ENCODE data around the gene FKBP5. TPM values are rescaled to one million over a fixed set of nuclear protein-coding genes. Genes with fewer than 3 reads are reported as not detected.
"Not testable (repeated sequence)": the region's sequence is repeated elsewhere in the genome, so short reads cannot be mapped to it uniquely, and the experiment has no call there.

The FKBP5 gene
- total and polyA plus RNA-seq, 5 experiments from 2014 or later = 75.4 to 297 (median 108) TPM

GRCh38 chr6:35547676-35548075 lies 141.0 kb downstream of the FKBP5 start:
- no peak overlapping the region for H3K27ac Mint-ChIP-seq
- no peak overlapping the region for H3K4me3 Mint-ChIP-seq
- POLR2A ChIA-PET = no interaction called here
- no peak for ATAC-seq
- peaks cover 0 to 10% (median 4%) of the 10 kb centered on the region in 4 donors for H3K4me1 Mint-ChIP-seq
- no peak for DNase-seq
- H3K36me3 Mint-ChIP-seq = peaks cover 0 to 10% (median 9%) of the 10 kb centered on the region in 3 donors
- peaks cover 0 to 2% (median 0%) of the 10 kb centered on the region in 5 donors for H3K27me3 Mint-ChIP-seq
- H3K9me3 Mint-ChIP-seq = peaks cover 0 to 13% (median 9%) of the 10 kb centered on the region in 9 donors

- Mint-ChIP-seq H3K36me3 (peaks cover 0 to 9% (median 7%) of the 10 kb centered on the region in 3 donors), H3K4me3 (no peak overlapping the region), H3K4me1 (peaks cover 0 to 4% (median 3%) of the 10 kb centered on the region in 4 donors), H3K27ac (no peak overlapping the region), H3K27me3 (no peaks in the 10 kb centered on the region), H3K9me3 (peaks cover 0 to 16% (median 2%) of the 10 kb centered on the region in 9 donors)
- no peak for ATAC-seq
- no peak for DNase-seq
- POLR2A ChIA-PET = no interaction called here
Observed at GRCh38 chr6:35544769-35545361, 143.8 kb downstream of the FKBP5 start.

- peaks cover 0 to 7% (median 6%) of the 10 kb centered on the region in 3 donors for H3K36me3 Mint-ChIP-seq
- ATAC-seq (no peak), DNase-seq (no peak)
- no peaks in the 10 kb centered on the region for H3K27me3 Mint-ChIP-seq
- H3K4me3 Mint-ChIP-seq = peak overlapping the region in 1 of 10 donors; percentile 17
- peaks cover 0 to 13% (median 0%) of the 10 kb centered on the region in 9 donors for H3K9me3 Mint-ChIP-seq
- POLR2A ChIA-PET = interaction anchor here (0.7 kb wide), 2 partner anchors 227 to 239 kb away, joined by 3 read pairs; no protein-coding TSS in a partner anchor
- peaks cover 0 to 4% (median 3%) of the 10 kb centered on the region in 4 donors for H3K4me1 Mint-ChIP-seq
- peak overlapping the region in 2 of 10 donors; percentile 14 to 69 for H3K27ac Mint-ChIP-seq
Observed at GRCh38 chr6:35543459-35544193, 145.1 kb downstream of the FKBP5 start.

- H3K36me3 Mint-ChIP-seq = peaks cover 0 to 7% (median 6%) of the 10 kb centered on the region in 3 donors
- no peak overlapping the region for H3K27ac Mint-ChIP-seq
- ATAC-seq = no peak
- H3K4me1 Mint-ChIP-seq = peaks cover 0 to 4% (median 3%) of the 10 kb centered on the region in 4 donors
- peaks cover 0 to 13% (median 0%) of the 10 kb centered on the region in 9 donors for H3K9me3 Mint-ChIP-seq
- DNase-seq = no peak
- H3K4me3 Mint-ChIP-seq = no peak overlapping the region
- POLR2A ChIA-PET = interaction anchor here (1.4 kb wide), 1 partner anchor 10 kb away, joined by 3 read pairs; no protein-coding TSS in a partner anchor
- H3K27me3 Mint-ChIP-seq = no peaks in the 10 kb centered on the region
Observed at GRCh38 chr6:35541836-35542235, 146.9 kb downstream of the FKBP5 start.

- no peak overlapping the region for H3K4me3 Mint-ChIP-seq
- ATAC-seq (no peak), DNase-seq (no peak)
- no peak overlapping the region for H3K27ac Mint-ChIP-seq
- peaks cover 0 to 13% (median 0%) of the 10 kb centered on the region in 9 donors for H3K9me3 Mint-ChIP-seq
- POLR2A ChIA-PET = interaction anchor here (0.7 kb wide), 1 partner anchor 34 kb away, joined by 4 read pairs; no protein-coding TSS in a partner anchor
- peaks cover 0 to 4% (median 2%) of the 10 kb centered on the region in 5 donors for H3K27me3 Mint-ChIP-seq
- H3K4me1 Mint-ChIP-seq = peaks cover 6 to 11% (median 8%) of the 10 kb centered on the region in 4 donors
- H3K36me3 Mint-ChIP-seq = peaks cover 0 to 7% (median 6%) of the 10 kb centered on the region in 3 donors
Observed at GRCh38 chr6:35539223-35539622, 149.5 kb downstream of the FKBP5 start.

- H3K27me3 Mint-ChIP-seq, H3K4me3 Mint-ChIP-seq, H3K9me3 Mint-ChIP-seq, DNase-seq, POLR2A ChIA-PET, H3K27ac Mint-ChIP-seq, H3K36me3 Mint-ChIP-seq, ATAC-seq: not testable (repeated sequence)
- peaks cover 4 to 13% (median 7%) of the 10 kb centered on the region in 4 donors for H3K4me1 Mint-ChIP-seq
Observed at GRCh38 chr6:35535847-35536246, 152.9 kb downstream of the FKBP5 start.

- Mint-ChIP-seq H3K27me3 (peaks cover 0 to 7% (median 4%) of the 10 kb centered on the region in 5 donors), H3K27ac (no peak overlapping the region), H3K4me3 (peak overlapping the region in 1 of 10 donors; percentile 24), H3K9me3 (no peaks in the 10 kb centered on the region), H3K4me1 (peaks cover 4 to 13% (median 7%) of the 10 kb centered on the region in 4 donors), H3K36me3 (no peaks in the 10 kb centered on the region)
- POLR2A ChIA-PET = interaction anchor here (1.3 kb wide), 1 partner anchor 29 kb away, joined by 4 read pairs; no protein-coding TSS in a partner anchor
- ATAC-seq = no peak
- DNase-seq = no peak
Observed at GRCh38 chr6:35534407-35535170, 154.1 kb downstream of the FKBP5 start.

GRCh38 chr6:35533981-35534380 lies 154.7 kb downstream of the FKBP5 start:
- Mint-ChIP-seq H3K4me1 (peaks cover 4 to 13% (median 7%) of the 10 kb centered on the region in 4 donors), H3K36me3 (no peaks in the 10 kb centered on the region), H3K9me3 (no peaks in the 10 kb centered on the region), H3K27ac (no peak overlapping the region), H3K27me3 (peaks cover 0 to 7% (median 4%) of the 10 kb centered on the region in 5 donors), H3K4me3 (no peak overlapping the region)
- no peak for DNase-seq
- POLR2A ChIA-PET = interaction anchor here (1.3 kb wide), 1 partner anchor 28 kb away, joined by 4 read pairs; no protein-coding TSS in a partner anchor
- no peak for ATAC-seq

- Mint-ChIP-seq H3K36me3 (no peaks in the 10 kb centered on the region), H3K4me3 (no peak overlapping the region), H3K4me1 (peaks cover 4 to 13% (median 8%) of the 10 kb centered on the region in 4 donors), H3K27ac (no peak overlapping the region), H3K9me3 (no peaks in the 10 kb centered on the region), H3K27me3 (peaks cover 0 to 7% (median 4%) of the 10 kb centered on the region in 5 donors)
- DNase-seq (no peak), ATAC-seq (no peak)
- POLR2A ChIA-PET = interaction anchor here (1.1 kb wide), 1 partner anchor 8 kb away, joined by 3 read pairs; no protein-coding TSS in a partner anchor
Observed at GRCh38 chr6:35532126-35532525, 156.6 kb downstream of the FKBP5 start.

- Mint-ChIP-seq H3K36me3 (no peaks in the 10 kb centered on the region), H3K27ac (peak overlapping the region in 8 of 10 donors; percentile 2 to 31 (median 17)), H3K4me3 (peak overlapping the region in 1 of 10 donors; percentile 45), H3K9me3 (no peaks in the 10 kb centered on the region), H3K27me3 (no peaks in the 10 kb centered on the region), H3K4me1 (peaks cover 2 to 27% (median 24%) of the 10 kb centered on the region in 4 donors)
- ATAC-seq (no peak), DNase-seq (no peak)
- POLR2A ChIA-PET = interaction anchor here (1.1 to 2.2 kb wide), 3 partner anchors 8 to 162 kb away, joined by 3 to 6 read pairs (median 4); no protein-coding TSS in a partner anchor
Observed at GRCh38 chr6:35524380-35525020, 164.2 kb downstream of the FKBP5 start.

Measured in naive thymus-derived CD8-positive, alpha-beta T cell (primary cell).